ENCODE measurements around the gene IFNA14.
"Not testable (repeated sequence)": the region's sequence is repeated elsewhere in the genome, so short reads cannot be mapped to it uniquely, and the experiment has no call there.

Gene IFNA14

GRCh38 chr9:21213411-21214326 lies 26.1 kb downstream of the IFNA14 start:
- not testable (repeated sequence) for DNase-seq

GRCh38 chr9:21212160-21212559 lies 27.6 kb downstream of the IFNA14 start:
- not testable (repeated sequence) for DNase-seq

GRCh38 chr9:21210782-21211181 lies 29.0 kb downstream of the IFNA14 start:
- DNase-seq, result not testable (repeated sequence)

- DNase-seq, result no peak
These were observed 29.5 kb downstream of the IFNA14 start for GRCh38 chr9:21210311-21210710.

GRCh38 chr9:21207043-21207442 lies 32.8 kb downstream of the IFNA14 start, which contains the start of gene IFNA10:
IFNA10 (minus strand) TSS chr9:21207143; CDS start chr9:21207097, 46 bp downstream.
- DNase-seq, result not testable (repeated sequence)

GRCh38 chr9:21205204-21205603 lies 34.6 kb downstream of the IFNA14 start:
- DNase-seq, result no peak

GRCh38 chr9:21202105-21202504 lies 37.7 kb downstream of the IFNA14 start, which contains the start of gene IFNA7:
IFNA7 (minus strand) TSS chr9:21202205; CDS start chr9:21202165, 40 bp downstream.
- DNase-seq, result not testable (repeated sequence)

GRCh38 chr9:21194867-21195776 lies 44.7 kb downstream of the IFNA14 start:
- not testable (repeated sequence) for DNase-seq
